ENCODE measurements around the gene DGKH.
"Not testable (repeated sequence)": the region's sequence is repeated elsewhere in the genome, so short reads cannot be mapped to it uniquely, and the experiment has no call there.

DGKH gene

GRCh38 chr13:42071179-42071578, 22.7 kb downstream of the DGKH start:
- not testable (repeated sequence) for DNase-seq (ENCODE audit: extremely low read depth in 1 of 2, low read depth in 1 of 2)

GRCh38 chr13:42071672-42072419, 23.4 kb downstream of the DGKH start:
- no peak for DNase-seq (ENCODE audit: extremely low read depth in 1 of 2, low read depth in 1 of 2)

- no peak for DNase-seq (ENCODE audit: extremely low read depth in 1 of 2, low read depth in 1 of 2)
Measured at GRCh38 chr13:42073683-42074082, 25.2 kb downstream of the DGKH start.

GRCh38 chr13:42075517-42075916, 27.1 kb downstream of the DGKH start:
- DNase-seq (ENCODE audit: extremely low read depth in 1 of 2, low read depth in 1 of 2) = no peak

GRCh38 chr13:42076309-42076713, 27.9 kb downstream of the DGKH start:
- no peak for DNase-seq (ENCODE audit: extremely low read depth in 1 of 2, low read depth in 1 of 2)

- DNase-seq (ENCODE audit: extremely low read depth in 1 of 2, low read depth in 1 of 2) = no peak
Measured at GRCh38 chr13:42078128-42078808, 29.8 kb downstream of the DGKH start.

- DNase-seq (ENCODE audit: extremely low read depth in 1 of 2, low read depth in 1 of 2) = no peak
Measured at GRCh38 chr13:42083138-42083770, 34.8 kb downstream of the DGKH start.

GRCh38 chr13:42084722-42085121, 36.3 kb downstream of the DGKH start:
- DNase-seq (ENCODE audit: extremely low read depth in 1 of 2, low read depth in 1 of 2) = no peak

- no peak for DNase-seq (ENCODE audit: extremely low read depth in 1 of 2, low read depth in 1 of 2)
Measured at GRCh38 chr13:42086582-42086981, 38.1 kb downstream of the DGKH start.

- DNase-seq (ENCODE audit: extremely low read depth in 1 of 2, low read depth in 1 of 2) = no peak
Measured at GRCh38 chr13:42094516-42095040, 46.1 kb downstream of the DGKH start.

GRCh38 chr13:42096222-42096621, 47.8 kb downstream of the DGKH start:
- DNase-seq (ENCODE audit: extremely low read depth in 1 of 2, low read depth in 1 of 2) = not testable (repeated sequence)

- DNase-seq (ENCODE audit: extremely low read depth in 1 of 2, low read depth in 1 of 2) = no peak
Measured at GRCh38 chr13:42099962-42100675, 51.7 kb downstream of the DGKH start.

- DNase-seq (ENCODE audit: extremely low read depth in 1 of 2, low read depth in 1 of 2) = no peak
Measured at GRCh38 chr13:42100960-42101359, 52.5 kb downstream of the DGKH start.

- no peak for DNase-seq (ENCODE audit: extremely low read depth in 1 of 2, low read depth in 1 of 2)
Measured at GRCh38 chr13:42101821-42102585, 53.6 kb downstream of the DGKH start.

GRCh38 chr13:42102961-42103865, 54.8 kb downstream of the DGKH start:
- DNase-seq (ENCODE audit: extremely low read depth in 1 of 2, low read depth in 1 of 2) = no peak

- DNase-seq (ENCODE audit: extremely low read depth in 1 of 2, low read depth in 1 of 2) = no peak
Measured at GRCh38 chr13:42106998-42107397, 58.5 kb downstream of the DGKH start.

GRCh38 chr13:42107421-42107820, 59.0 kb downstream of the DGKH start:
- no peak for DNase-seq (ENCODE audit: extremely low read depth in 1 of 2, low read depth in 1 of 2)

GRCh38 chr13:42108217-42108616, 59.8 kb downstream of the DGKH start:
- no peak for DNase-seq (ENCODE audit: extremely low read depth in 1 of 2, low read depth in 1 of 2)

GRCh38 chr13:42109957-42110356, 61.5 kb downstream of the DGKH start:
- DNase-seq (ENCODE audit: extremely low read depth in 1 of 2, low read depth in 1 of 2) = no peak
